Measurements from ENCODE around the gene CDC14A.
A peak's percentile ranks its signal among the peaks of the same experiment; 100 is the strongest.
"Not testable (repeated sequence)": the region's sequence is repeated elsewhere in the genome, so short reads cannot be mapped to it uniquely, and the experiment has no call there.

Gene CDC14A

GRCh38 chr1:100407390-100407789, 55.1 kb downstream of the CDC14A start:
- DNase-seq, result not testable (repeated sequence)

GRCh38 chr1:100411019-100411418, 58.7 kb downstream of the CDC14A start:
- no peak for DNase-seq

- no peak for DNase-seq
Measured at GRCh38 chr1:100411574-100411973, 59.3 kb downstream of the CDC14A start.

GRCh38 chr1:100413035-100413434, 60.7 kb downstream of the CDC14A start:
- no peak for DNase-seq

- DNase-seq, result no peak
Measured at GRCh38 chr1:100414693-100415497, 62.6 kb downstream of the CDC14A start.

- DNase-seq, result no peak
Measured at GRCh38 chr1:100415498-100415778, 63.1 kb downstream of the CDC14A start.

- DNase-seq, result no peak
Measured at GRCh38 chr1:100419072-100419471, 66.8 kb downstream of the CDC14A start.

GRCh38 chr1:100422065-100422464, 69.8 kb downstream of the CDC14A start:
- no peak for DNase-seq

- peak; percentile 8 for DNase-seq
Measured at GRCh38 chr1:100423832-100424337, 71.6 kb downstream of the CDC14A start.

GRCh38 chr1:100428160-100428559, 75.9 kb downstream of the CDC14A start:
- no peak for DNase-seq

GRCh38 chr1:100430325-100430756, 78.0 kb downstream of the CDC14A start:
- no peak for DNase-seq

- DNase-seq, result no peak
Measured at GRCh38 chr1:100431954-100432353, 79.6 kb downstream of the CDC14A start.

GRCh38 chr1:100433563-100433962, 81.3 kb downstream of the CDC14A start:
- DNase-seq, result no peak

GRCh38 chr1:100434831-100435230, 82.5 kb downstream of the CDC14A start:
- no peak for DNase-seq

GRCh38 chr1:100438375-100438774, 86.1 kb downstream of the CDC14A start:
- no peak for DNase-seq

GRCh38 chr1:100438789-100439188, 86.5 kb downstream of the CDC14A start:
- DNase-seq, result no peak

- DNase-seq, result peak; percentile 77
Measured at GRCh38 chr1:100440075-100440809, 87.9 kb downstream of the CDC14A start.

GRCh38 chr1:100441146-100441545, 88.8 kb downstream of the CDC14A start:
- no peak for DNase-seq

- no peak for DNase-seq
Measured at GRCh38 chr1:100441651-100442050, 89.3 kb downstream of the CDC14A start.

- DNase-seq, result no peak
Measured at GRCh38 chr1:100443811-100444571, 91.7 kb downstream of the CDC14A start.

GRCh38 chr1:100445565-100445964, 93.3 kb downstream of the CDC14A start:
- DNase-seq, result no peak

GRCh38 chr1:100448366-100448765, 96.1 kb downstream of the CDC14A start:
- no peak for DNase-seq

GRCh38 chr1:100449477-100449876, 97.2 kb downstream of the CDC14A start:
- DNase-seq, result no peak

GRCh38 chr1:100452641-100453040, 100.3 kb downstream of the CDC14A start:
- no peak for DNase-seq
